ENCODE results near the gene CARS2.

The CARS2 gene

DNA sequence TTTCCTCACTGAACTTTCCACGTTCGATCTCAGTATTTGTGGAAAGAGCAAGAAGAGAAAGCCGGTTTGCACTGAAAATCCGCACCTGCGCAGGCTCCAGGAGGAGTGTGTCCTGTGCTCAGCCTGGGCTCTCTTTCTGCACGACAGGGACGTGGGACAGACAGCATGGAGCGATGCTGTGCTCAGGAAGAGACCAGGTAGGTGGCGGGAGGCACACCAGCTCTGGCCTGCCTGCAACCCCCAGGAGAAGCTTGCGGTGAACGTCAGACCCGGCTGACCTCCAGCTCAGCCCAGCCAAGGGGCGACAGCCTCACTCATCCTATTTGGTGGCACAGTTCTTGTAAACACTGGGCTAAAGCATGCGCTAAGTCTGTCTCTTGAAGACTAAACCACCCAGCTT, 54.6 kb downstream of the CARS2 start:
- no peak for DNase-seq

GRCh38 chr13:110650436-110650835, 55.5 kb downstream of the CARS2 start:
- DNase-seq: no peak

- no peak for DNase-seq
These were observed 56.4 kb downstream of the CARS2 start for GRCh38 chr13:110649551-110649950.

GRCh38 chr13:110648848-110649421, 57.0 kb downstream of the CARS2 start:
- no peak for DNase-seq

- DNase-seq: no peak
These were observed 57.6 kb downstream of the CARS2 start for GRCh38 chr13:110648146-110648819.

- DNase-seq: no peak
These were observed 58.6 kb downstream of the CARS2 start for GRCh38 chr13:110647365-110647737.

DNA sequence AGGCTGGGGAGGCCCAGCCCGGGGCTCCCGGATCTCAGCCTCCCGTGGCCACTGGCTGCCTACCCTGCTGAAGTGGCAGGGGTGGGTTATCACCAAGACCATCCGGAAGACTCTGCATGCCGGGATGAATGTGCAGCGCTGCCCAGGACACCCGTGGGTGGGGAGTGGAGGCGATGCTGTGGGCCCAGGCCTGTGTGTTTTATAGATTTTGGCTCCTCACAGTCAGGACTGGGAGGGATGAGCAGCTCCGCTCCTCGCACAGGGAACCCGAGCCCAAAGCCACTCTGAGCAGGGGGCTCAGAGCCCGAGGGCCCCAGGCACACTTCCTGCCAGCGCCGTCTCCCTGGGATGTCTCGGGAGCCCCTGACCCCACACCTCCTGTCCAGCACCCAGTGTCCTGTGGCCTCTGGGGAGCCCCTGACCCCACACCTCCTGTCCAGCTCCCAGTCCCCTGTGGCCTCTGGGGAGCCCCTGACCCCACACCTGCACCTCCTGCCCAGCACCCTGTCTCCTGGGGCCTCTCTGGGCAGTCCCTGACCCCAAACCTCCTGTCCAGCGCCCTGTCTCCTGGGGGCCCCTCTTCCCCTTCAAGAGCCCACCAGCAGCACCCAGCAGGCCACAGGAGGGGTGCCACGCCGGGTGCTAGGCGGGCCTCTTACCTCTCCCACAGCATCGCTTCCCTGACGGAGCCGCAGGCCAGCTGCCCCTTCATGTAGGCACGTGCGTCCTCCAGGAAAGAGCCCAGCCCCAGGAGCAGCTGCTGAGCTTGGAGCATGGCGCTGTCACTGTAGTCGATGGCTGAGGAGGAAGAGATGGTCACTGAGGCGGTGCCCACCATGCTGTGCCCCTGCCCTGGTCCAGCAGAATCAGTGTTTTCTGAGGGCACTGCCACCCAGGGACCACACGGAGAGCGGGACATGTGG, 59.2 kb downstream of the CARS2 start:
- no peak for DNase-seq

DNA sequence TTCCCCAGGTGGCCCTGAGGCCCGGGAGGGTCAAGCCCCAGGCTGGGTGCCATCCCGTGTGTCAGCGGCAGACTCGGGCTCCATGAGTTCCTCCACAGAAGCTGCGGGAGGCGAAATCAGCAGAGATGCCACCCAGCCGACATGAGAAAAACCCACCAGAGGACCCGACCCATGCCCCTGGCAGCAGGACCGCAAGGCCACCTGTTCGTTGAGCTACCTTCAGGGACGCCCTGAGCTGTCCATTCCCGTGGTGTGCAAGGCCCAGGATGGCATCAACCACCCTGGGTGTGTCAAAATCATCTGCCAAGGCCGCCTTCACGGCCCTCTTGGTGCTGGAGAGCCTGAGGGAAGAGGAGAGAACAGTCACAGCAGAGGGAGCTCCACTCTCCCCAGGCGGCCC, 60.2 kb downstream of the CARS2 start:
- DNase-seq: no peak

GRCh38 chr13:110644892-110645521, 60.9 kb downstream of the CARS2 start:
- peak; percentile 69 for DNase-seq

DNA sequence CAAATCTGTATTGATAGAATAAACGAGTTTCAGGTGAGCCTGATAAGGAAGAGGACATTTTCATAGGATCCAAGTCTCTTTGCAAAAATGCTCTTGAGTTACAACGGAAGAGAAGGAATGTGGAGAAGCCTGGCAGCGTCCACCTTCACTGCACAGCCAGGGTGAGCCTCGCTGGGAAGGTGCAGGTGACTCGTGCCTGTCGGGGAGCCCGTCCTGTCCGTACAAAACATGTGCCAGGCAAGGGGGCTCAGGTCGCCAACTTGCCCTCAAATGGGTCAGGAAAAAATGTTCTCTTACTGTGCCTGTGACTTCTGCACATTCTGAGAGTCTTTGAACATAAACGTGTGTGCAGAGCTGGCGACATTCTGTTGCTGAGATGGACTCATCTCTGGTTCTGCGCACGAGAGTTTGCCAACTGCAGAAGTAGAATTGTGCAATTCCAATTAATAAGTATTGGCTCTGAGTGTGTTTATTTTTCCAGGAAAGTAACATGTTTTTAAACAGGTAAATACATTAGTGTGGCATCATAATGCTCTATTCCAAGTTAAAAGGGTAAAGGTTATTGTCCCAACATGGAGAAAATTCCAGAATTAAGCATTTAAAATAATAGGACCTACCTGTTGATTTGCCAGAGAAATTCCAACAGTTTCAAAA, 62.0 kb downstream of the CARS2 start:
- no peak for DNase-seq

GRCh38 chr13:110643324-110643723, 62.6 kb downstream of the CARS2 start:
- DNase-seq: no peak

GRCh38 chr13:110642291-110642981, 63.5 kb downstream of the CARS2 start:
- no peak for DNase-seq

DNA sequence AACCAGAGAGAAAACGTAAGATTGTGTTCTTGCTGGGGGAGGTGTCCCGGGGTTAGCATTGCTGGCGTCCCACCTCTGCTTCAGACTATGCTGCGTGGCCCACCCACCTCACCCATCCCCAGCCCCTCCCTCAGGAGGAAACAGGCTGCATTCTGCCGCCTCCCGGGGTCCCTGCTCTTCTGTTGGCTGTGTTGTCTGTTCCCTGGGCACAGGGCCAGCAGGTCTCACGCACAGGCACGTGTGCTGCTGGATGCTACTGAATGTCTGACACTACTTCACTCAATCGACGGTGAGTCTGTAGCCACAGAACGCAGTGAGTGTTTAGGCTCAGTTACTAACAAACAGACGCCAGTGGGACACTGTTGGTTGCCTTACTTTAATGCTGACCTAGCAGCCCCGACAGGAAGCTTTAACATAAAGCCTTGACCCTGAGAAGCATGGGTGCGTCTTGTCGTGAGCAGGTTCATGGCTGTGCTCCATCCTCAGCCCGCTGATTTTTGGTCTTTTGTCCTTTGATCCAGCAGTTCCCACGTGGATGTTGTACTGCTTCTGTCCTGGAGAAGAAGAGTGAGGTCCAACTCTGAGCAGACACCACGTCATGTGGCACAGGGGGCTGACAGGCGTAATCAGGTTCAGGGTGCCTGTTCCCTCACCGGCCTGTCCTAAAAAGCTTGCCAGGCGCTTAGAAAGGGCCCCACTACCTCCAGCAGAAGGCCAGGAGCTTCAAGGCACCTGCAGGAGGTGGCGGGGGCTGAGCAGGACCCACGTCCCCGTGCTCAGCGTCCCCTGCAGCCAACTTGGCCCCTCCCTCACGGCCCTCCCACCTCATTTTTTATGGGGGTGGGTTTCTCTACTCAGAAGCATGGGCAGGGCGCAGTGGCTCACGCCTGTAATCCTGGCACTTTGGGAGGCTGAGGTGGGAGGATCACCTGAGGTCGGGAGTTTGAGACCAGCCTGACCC, 64.6 kb downstream of the CARS2 start:
- peak; percentile 62 for DNase-seq

DNA sequence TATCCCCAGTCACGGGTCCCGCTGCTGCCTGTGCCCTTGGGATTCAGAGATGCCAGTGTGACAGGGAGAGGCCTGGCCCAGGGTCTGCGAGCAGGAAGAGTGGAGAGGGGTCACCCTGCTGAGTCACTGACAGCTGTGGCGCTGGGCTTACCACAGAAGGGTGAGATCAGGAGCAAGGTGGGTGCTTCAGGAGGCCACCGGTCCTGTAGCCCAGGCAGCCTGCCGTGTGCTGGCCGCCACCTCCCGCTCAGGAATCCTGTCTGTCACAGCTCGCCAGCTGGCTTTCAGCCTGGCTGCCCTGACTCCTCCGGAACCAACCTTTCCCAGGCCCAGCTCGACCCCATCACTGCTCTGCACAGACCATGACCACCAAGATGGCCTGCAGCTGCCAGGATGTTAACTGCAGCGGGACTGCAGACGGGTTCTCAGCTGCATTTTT, 65.3 kb downstream of the CARS2 start:
- no peak for DNase-seq

DNA sequence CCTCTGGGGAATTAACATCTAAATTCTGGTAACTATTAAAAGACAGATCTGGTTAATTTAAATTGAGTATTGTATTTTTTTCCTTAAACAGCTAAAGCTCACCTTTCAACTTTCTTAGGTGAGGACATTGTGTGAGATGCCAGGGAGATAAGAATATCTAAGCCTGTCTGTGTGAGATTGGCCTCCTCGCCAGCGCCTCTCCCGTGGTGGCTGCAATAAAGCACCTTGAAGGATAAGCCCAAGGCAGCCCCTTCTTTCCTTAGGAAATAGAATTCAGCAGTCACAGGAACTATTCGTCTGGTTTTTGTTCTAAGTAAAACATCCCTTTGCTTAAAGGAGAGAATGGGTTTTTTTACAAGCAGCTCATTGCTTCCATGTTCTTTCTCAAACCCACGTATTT, 66.0 kb downstream of the CARS2 start:
- no peak for DNase-seq

DNA sequence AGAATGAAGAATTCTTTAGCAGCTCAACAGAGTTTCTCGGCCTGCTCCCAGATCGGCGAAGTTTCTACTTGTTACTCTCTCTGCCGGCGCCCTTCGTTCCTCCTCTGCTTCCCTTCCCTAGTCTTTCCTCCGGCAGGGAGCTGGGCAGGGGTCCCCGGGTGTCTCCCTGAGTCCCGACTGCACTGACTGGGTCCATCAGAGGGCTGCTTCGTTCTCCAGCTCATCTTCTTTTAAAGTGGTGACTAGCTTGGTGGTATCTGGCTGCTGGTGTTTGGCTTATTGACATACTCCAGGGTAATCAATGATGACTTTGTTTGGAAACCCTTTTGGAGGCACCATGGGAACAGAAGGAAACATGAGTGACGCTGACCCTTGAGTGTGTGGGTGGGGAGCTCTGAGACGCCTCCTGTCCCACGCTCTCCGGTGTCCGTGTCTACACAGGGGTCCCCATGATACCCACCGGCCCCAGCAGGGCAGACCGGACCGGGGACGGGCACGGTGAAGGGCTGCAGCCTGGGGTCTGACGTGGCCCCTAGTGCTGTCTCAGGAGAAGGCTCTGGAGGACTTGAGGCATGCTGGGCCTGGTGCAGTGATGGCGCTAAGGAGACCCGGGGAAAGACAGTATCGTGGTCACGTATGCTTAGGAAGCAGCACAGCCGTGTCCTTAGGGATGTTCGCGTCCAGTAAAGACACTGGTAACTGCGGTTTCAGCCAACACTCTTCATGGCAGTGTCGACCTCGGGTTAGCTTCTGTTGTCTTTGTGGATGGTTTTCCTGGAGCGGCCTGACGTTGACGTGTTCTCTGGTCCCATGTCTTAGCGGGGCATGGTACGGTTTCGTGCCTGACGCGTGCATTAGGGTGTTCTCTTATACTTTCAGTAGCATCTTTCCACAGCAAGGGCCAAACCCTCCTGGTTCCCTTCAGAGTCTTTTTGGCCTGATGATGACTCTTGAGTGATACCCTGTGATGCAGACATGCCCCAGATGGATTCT, 66.8 kb downstream of the CARS2 start:
- no peak for DNase-seq

DNA sequence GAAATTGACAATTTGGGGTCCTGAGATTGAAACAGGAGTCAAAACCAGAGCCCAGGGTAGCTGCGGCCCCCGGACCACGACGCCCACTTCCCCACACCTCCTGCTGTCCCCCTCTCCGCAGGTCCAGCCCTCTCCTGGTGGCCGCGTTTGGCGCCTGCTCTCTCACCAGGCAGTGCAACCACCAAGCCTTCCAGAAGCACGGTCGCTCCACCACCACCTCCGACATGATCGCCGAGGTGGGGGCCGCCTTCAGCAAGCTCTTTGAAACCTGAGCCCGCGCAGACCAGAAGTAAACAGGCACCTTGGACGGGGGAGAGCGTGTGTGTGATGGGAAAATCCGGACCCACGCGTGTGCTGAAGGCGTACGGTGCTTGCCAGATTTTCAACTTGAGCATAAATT, 67.7 kb downstream of the CARS2 start:
- DNase-seq: no peak

- DNase-seq: no peak
These were observed 68.2 kb downstream of the CARS2 start for GRCh38 chr13:110637747-110638146.

- DNase-seq: no peak
These were observed 68.6 kb downstream of the CARS2 start for GRCh38 chr13:110637275-110637674.

GRCh38 chr13:110636701-110637201, 69.2 kb downstream of the CARS2 start:
- DNase-seq: no peak

Data from NCI-H2171 (cell line).